Measurements from ENCODE around the gene DRICH1. TPM values are rescaled to one million over a fixed set of nuclear protein-coding genes. Genes with fewer than 3 reads are reported as not detected.

DRICH1 gene
- total and polyA plus RNA-seq, 2 of the 13 experiments (the other 11 are each of a cell fraction or from before 2014, with no cell fraction given): 0.22 to 0.66 TPM

- ChIA-PET POLR2A (no interaction called here), CTCF (ENCODE audit: low intra/inter-chr PET ratio, low total read pairs) (no interaction called here)
- ATAC-seq (no peak), FAIRE-seq (no peak), DNase-seq (ENCODE audit: low spot score) (no peak)
- in situ Hi-C loops (cut with HindIII; ENCODE audit: extremely low pct_ligation_motif_present, low pct_unique_long_range_greater_than_20kb): loop anchor here (25.0 kb wide), 1 partner anchor 401 kb away; no protein-coding TSS in a partner anchor
- WGBS (ENCODE audit: low lambda C conversion rate): 71% methylated on average over 8 of the region's 9 CpGs
- Histone ChIP-seq H3K9ac (ENCODE audit: insufficient read depth, low read depth, low read length) (no peak overlapping the region), H3K27me3 (ENCODE audit: control insufficient read depth in 1 of 2, insufficient read depth in 2 of 2, low read length in 2 of 2) (no peaks in the 10 kb centered on the region; a peak in 3 of 5 replicates), H3K79me2 (ENCODE audit: insufficient read depth, low read length) (no peaks in the 10 kb centered on the region), H3K4me1 (ENCODE audit: insufficient read depth, low read length) (peaks cover 23% of the 10 kb centered on the region), H3K4me3 (replicated peaks in 1 of 3; ENCODE audit: insufficient read depth in 1 of 3, low read depth in 2 of 3, low read length in 3 of 3) (no peak overlapping the region), H3K27ac (ENCODE audit: extremely low read length, insufficient read depth, low read length) (no peak overlapping the region), H3K9me3 (ENCODE audit: low read length) (no peaks in the 10 kb centered on the region), H3K36me3 (replicated peaks in 1 of 2; ENCODE audit: control insufficient read depth in 1 of 2, insufficient read depth in 2 of 2, low read length in 2 of 2) (no peaks in the 10 kb centered on the region), H4K20me1 (ENCODE audit: insufficient read depth, low read length) (no peaks in the 10 kb centered on the region), H2AFZ (ENCODE audit: low read length) (no peak overlapping the region), H3K4me2 (ENCODE audit: low read depth, low read length) (no peak overlapping the region)
- TF ChIP-seq CREM (IDR thresholded peaks at IDR 0.05): no peak
- TF ChIP-seq CREM (CRISPR knock-in tag; IDR thresholded peaks at IDR 0.05): no peak
- intact Hi-C loops (cut with micrococcal nuclease; ENCODE audit: unreplicated experiment): no loop called here
- no TSS peak for BruUV-seq (replicated peaks)
Observed at GRCh38 chr22:23563111-23563510, 69.0 kb downstream of the DRICH1 start.

DNA sequence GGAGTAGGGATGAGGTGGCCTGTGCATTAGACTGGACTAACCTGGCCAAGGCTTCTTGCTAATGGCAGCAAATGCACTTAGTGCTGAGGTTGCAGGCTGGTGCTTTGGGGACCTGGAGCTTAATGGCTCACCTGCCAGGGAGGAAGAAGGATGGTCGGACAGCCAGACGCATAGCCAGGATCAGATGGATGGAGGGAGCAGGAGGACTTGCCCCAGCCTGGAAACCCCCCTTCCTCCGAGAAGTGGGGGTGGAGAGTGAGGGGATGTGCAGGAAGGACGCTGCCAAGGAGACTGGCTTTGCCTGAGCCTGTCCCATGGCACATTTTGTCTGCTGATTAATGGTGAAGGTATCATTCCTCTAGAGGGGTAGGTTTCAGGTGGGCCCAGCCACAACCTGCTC lies 69.9 kb downstream of the DRICH1 start:
- intact Hi-C loops (cut with micrococcal nuclease; ENCODE audit: unreplicated experiment): no loop called here
- CTCF ChIA-PET (ENCODE audit: low intra/inter-chr PET ratio, low total read pairs): no interaction called here
- TF ChIP-seq SRY (CRISPR knock-in tag; IDR thresholded peaks at IDR 0.05) (no peak), LCORL (IDR thresholded peaks at IDR 0.05) (no peak), LCORL (CRISPR knock-in tag; IDR thresholded peaks at IDR 0.05) (no peak), SNAPC2 (CRISPR knock-in tag; IDR thresholded peaks at IDR 0.05) (no peak), POLR2G (IDR thresholded peaks at IDR 0.05; ENCODE audit: low read depth, low read length) (no peak), NFYB (CRISPR knock-in tag; IDR thresholded peaks at IDR 0.05) (no peak), RERE (CRISPR knock-in tag; IDR thresholded peaks at IDR 0.05; ENCODE audit: low read depth) (no peak), ZNF10 (CRISPR knock-in tag; IDR thresholded peaks at IDR 0.05; ENCODE audit: borderline replicate concordance, low read depth) (no peak), LRRFIP1 (CRISPR knock-in tag; conservative IDR thresholded peaks at IDR 0.05) (no peak), ZNF703 (CRISPR knock-in tag; IDR thresholded peaks at IDR 0.05; ENCODE audit: borderline replicate concordance) (no peak), BORCS8-MEF2B (CRISPR knock-in tag; IDR thresholded peaks at IDR 0.05) (no peak)

More for the DNA sequence above, 69.9 kb downstream of the DRICH1 start:
- Histone ChIP-seq H3K79me2 (ENCODE audit: insufficient read depth, low read length) (no peaks in the 10 kb centered on the region), H3K27ac (ENCODE audit: extremely low read length, insufficient read depth, low read length) (no peak overlapping the region), H3K36me3 (replicated peaks in 1 of 2; ENCODE audit: control insufficient read depth in 1 of 2, insufficient read depth in 2 of 2, low read length in 2 of 2) (no peaks in the 10 kb centered on the region), H2AFZ (ENCODE audit: low read length) (no peak overlapping the region), H3K4me2 (ENCODE audit: low read depth, low read length) (no peak overlapping the region), H3K27me3 (ENCODE audit: control insufficient read depth in 1 of 2, insufficient read depth in 2 of 2, low read length in 2 of 2) (no peaks in the 10 kb centered on the region; a peak in 3 of 5 replicates), H3K9ac (ENCODE audit: insufficient read depth, low read depth, low read length) (no peak overlapping the region), H3K9me3 (ENCODE audit: low read length) (no peaks in the 10 kb centered on the region), H3K4me3 (replicated peaks in 1 of 3; ENCODE audit: insufficient read depth in 1 of 3, low read depth in 2 of 3, low read length in 3 of 3) (no peak overlapping the region), H4K20me1 (ENCODE audit: insufficient read depth, low read length) (no peaks in the 10 kb centered on the region), H3K4me1 (ENCODE audit: insufficient read depth, low read length) (peaks cover 15% of the 10 kb centered on the region)
- DNase-seq (ENCODE audit: low spot score) (no peak), ATAC-seq (no peak), FAIRE-seq (no peak)
- in situ Hi-C loops (cut with HindIII; ENCODE audit: extremely low pct_ligation_motif_present, low pct_unique_long_range_greater_than_20kb): loop anchor here (25.0 kb wide), 1 partner anchor 400 kb away; no protein-coding TSS in a partner anchor
- POLR2A ChIA-PET: no interaction called here
- BruUV-seq (replicated peaks): no TSS peak
- 57% methylated on average over 4 of the region's 4 CpGs for WGBS (ENCODE audit: low lambda C conversion rate)
